ENCODE measurements around the gene UNKL.

DNA sequence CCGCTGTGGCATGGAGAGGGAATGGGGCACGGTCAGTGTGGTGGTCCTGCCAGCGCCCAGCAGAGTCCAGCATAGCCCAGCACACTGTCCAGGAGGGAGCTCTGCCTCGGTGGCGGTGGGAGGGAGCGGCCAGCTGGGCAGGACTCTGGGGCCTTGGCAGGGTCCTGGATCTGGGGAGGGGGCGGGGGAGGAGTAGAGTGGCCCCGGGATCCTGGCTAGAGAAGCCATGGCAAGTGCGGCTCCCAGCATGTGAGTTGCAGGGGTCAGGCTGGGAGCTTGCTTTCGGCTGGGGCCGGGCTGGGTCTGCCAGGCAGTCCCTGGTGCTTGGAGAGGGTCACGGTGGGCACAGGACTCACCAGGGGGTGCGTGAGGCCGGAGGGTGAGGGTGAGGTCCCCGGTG is 58.9 kb downstream of the UNKL start:
- no peak for TF ChIP-seq KDM1A (IDR thresholded peaks at IDR 0.05; ENCODE audit: borderline replicate concordance, low read length)
- TF ChIP-seq EZH2 (IDR thresholded peaks at IDR 0.05; ENCODE audit: low read depth, low read length, severe bottlenecking): no peak
